ENCODE measurements around the gene DNAJC1.
"Not testable (repeated sequence)": the region's sequence is repeated elsewhere in the genome, so short reads cannot be mapped to it uniquely, and the experiment has no call there.

The DNAJC1 gene, protein sequence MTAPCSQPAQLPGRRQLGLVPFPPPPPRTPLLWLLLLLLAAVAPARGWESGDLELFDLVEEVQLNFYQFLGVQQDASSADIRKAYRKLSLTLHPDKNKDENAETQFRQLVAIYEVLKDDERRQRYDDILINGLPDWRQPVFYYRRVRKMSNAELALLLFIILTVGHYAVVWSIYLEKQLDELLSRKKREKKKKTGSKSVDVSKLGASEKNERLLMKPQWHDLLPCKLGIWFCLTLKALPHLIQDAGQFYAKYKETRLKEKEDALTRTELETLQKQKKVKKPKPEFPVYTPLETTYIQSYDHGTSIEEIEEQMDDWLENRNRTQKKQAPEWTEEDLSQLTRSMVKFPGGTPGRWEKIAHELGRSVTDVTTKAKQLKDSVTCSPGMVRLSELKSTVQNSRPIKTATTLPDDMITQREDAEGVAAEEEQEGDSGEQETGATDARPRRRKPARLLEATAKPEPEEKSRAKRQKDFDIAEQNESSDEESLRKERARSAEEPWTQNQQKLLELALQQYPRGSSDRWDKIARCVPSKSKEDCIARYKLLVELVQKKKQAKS

DNA sequence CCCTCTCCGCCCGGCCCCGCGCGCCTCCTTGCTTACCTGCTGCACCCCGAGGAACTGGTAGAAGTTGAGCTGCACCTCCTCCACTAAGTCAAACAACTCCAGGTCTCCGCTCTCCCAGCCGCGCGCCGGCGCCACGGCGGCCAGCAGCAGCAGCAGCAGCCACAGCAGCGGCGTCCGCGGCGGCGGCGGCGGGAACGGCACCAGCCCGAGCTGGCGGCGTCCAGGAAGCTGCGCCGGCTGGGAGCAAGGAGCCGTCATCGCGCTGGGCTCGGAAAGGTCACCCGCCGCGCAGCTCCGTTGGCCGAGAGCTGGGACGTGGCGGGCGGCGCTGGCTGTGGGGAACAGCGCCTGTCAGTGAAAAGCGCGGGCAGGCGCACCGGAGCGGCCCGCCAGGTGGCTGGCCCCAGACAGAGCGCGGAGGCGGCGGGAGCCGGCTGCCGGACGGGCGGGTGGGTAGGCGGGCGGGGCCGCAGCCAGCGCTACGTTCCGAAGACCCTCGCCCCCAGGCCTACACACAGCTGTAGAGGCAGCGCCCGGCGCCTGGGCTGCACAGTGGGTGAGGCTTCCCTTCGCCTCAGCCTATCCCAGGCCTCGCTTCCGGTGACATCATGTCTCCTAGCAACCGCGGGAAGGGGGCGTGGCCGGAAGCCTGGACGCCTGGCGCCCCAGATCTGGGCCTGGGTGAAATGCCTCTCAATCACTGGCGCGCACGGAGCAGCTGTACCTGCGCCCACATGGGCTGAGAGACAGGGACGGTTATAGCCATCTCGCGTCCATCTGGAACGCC lies at the start of gene DNAJC1:
Gene DNAJC1, minus strand, starts transcription at position 554 of the 787 bp plus-strand sequence. Its CDS starts 296 bp downstream, at position 258.
- peak; percentile 96 for DNase-seq (ENCODE audit: low spot score)

- no peak for DNase-seq (ENCODE audit: low spot score)
Observed at GRCh38 chr10:22053048-22053447, 49.5 kb upstream of the DNAJC1 start.

- DNase-seq (ENCODE audit: low spot score), result no peak
Observed at GRCh38 chr10:22049635-22050034, 46.1 kb upstream of the DNAJC1 start.

DNA sequence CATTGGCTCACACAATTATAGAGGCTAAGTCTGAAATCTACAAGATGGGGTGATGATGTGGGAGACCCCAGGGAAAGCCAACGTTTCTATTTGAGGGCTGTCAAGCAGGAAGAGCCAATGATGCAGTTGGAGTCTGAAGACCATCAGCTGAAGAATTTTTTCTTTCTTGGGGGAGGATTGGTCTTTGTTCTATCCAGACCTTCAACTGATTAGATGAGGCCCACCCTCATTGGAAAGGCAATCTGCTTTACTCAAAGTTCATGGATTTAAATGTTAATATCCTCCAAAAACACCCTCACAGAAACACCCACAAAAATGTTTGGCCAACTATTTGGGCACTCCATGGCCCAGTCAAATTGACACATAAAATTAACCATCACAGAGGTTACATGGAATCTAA lies 44.3 kb upstream of the DNAJC1 start:
- DNase-seq (ENCODE audit: low spot score), result no peak

GRCh38 chr10:22043327-22043633 lies 39.8 kb upstream of the DNAJC1 start:
- no peak for DNase-seq (ENCODE audit: low spot score)

GRCh38 chr10:22042557-22043326 lies 39.2 kb upstream of the DNAJC1 start:
- DNase-seq (ENCODE audit: low spot score), result no peak

DNA sequence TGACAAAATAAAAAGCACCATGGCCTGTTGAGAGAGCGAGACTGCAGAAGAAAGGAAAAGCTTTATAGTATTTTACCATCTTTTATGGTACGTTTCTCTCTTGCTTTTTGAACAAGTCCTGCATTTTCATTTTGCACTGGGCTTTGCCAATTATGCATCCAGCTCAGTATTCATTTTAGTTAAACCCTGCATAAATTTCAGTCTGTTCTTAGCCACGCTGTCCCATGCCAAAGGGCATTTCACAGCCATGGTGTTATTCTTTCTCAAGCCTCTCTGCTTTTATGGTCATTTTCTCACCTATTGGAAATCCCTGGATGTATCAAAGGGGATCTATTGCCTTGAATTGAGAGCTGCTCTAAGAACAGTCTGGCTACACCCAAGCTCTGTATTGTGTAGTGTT lies 30.8 kb upstream of the DNAJC1 start:
- no peak for DNase-seq (ENCODE audit: low spot score)

GRCh38 chr10:22032268-22032667 lies 28.7 kb upstream of the DNAJC1 start:
- DNase-seq (ENCODE audit: low spot score), result not testable (repeated sequence)

GRCh38 chr10:22030421-22030820 lies 26.9 kb upstream of the DNAJC1 start:
- no peak for DNase-seq (ENCODE audit: low spot score)

- no peak for DNase-seq (ENCODE audit: low spot score)
Observed at GRCh38 chr10:22029445-22030236, 26.1 kb upstream of the DNAJC1 start.

GRCh38 chr10:22027364-22028238 lies 24.1 kb upstream of the DNAJC1 start:
- DNase-seq (ENCODE audit: low spot score), result no peak

DNA sequence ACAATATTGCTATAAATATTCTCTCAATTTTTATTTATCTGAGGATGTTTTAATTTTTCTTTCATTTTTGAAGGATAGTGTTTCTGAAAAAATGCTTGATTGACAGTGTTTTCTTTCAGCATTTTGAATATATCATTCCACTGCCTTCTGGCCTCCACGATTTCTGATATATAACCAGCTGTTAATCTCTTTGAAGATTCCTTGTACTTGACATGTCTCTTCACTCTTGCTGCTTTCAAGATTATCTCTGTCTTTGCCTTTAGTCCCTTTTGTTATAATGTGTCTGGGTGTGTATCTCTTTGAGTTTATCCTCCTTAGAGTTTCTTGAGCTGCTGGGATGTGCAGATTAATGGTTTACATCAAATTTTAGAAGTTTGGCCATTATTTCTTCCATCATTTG lies 22.8 kb upstream of the DNAJC1 start:
- DNase-seq (ENCODE audit: low spot score), result no peak

DNA sequence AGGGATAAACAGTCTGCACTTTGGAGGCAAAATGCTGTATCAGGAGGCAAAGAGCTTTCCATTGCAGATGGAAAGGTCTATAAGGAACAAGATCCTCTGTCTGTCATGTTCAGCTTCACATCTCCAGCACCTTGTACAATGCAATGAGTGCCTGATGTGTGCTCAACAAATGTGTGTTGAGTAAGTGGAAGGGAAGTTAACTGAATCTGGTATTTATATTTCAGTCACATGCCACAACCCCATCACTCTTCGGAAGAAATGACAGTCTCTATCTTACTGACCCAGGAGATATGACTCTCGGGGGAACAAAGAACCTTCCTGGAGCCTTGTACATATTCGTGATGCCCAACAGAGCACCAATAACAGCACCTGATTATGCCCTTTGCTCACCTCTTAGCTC lies 20.0 kb upstream of the DNAJC1 start:
- DNase-seq (ENCODE audit: low spot score), result no peak

- no peak for DNase-seq (ENCODE audit: low spot score)
Observed at GRCh38 chr10:22022257-22023032, 18.9 kb upstream of the DNAJC1 start.

DNA sequence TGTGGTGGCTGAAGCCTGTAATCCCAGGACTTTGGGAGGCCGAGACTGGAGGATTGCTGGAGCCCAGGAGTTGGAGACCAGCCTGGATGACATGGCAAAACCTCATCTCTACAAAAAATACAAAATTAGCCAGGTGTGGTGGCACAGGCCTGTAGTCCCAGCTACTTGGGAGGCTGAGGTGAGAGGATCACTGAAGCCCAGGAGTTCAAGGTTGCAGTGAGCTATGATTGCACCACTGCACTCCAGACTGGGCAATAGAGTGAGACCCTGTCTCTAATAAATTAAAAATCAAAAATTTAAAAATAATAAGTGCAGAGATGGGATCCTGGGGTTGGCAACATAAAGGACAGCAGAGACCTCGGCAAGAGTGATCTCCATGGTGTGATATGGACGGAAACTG lies 17.6 kb upstream of the DNAJC1 start:
- not testable (repeated sequence) for DNase-seq (ENCODE audit: low spot score)

GRCh38 chr10:22017283-22018020 lies 13.9 kb upstream of the DNAJC1 start:
- DNase-seq (ENCODE audit: low spot score), result no peak

GRCh38 chr10:22016046-22016705 lies 12.6 kb upstream of the DNAJC1 start:
- peak; percentile 70 for DNase-seq (ENCODE audit: low spot score)

DNA sequence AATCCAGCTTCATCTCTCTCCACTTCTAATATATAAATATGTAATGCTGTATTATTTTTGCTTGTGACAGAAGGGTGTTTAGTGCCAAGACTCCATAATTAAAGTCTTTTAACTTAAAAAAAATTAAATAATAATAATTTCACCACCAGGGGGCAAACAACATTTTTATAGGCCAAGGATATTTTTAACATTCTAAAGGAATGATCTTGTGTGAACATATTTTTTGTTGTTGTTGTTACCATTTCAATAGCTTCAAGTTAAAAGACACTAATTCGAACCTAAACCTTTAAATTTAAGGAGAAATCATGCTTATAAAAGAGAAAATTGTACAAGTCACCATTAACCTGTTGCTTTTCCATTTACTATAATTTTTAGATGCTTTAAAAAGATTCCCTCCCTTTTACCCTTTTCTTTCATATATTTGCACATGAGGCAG lies 7.5 kb upstream of the DNAJC1 start:
- DNase-seq (ENCODE audit: low spot score), result peak; percentile 56
